LHCN-M2 (cell line): ENCODE data around the gene COPG1. TPM values are rescaled to one million over a fixed set of nuclear protein-coding genes. Genes with fewer than 3 reads are reported as not detected.
A peak's percentile ranks its signal among the peaks of the same experiment; 100 is the strongest.
"Not testable (repeated sequence)": the region's sequence is repeated elsewhere in the genome, so short reads cannot be mapped to it uniquely, and the experiment has no call there.

Experiments
- DNase-seq: peaks from one replicate; pipeline ENCODE4 v3.0.0-alpha.2; 2012; ENCODE audit warnings: low read depth
- total RNA-seq: library from RNA; depleted of rRNA; stranded (reverse); fragments of >200 nt; gene quantifications from 2 replicates; pipeline ENCODE4 v1.2.3, GENCODE V29; 2014

Gene COPG1
- total RNA-seq, 1 experiment from 2014 or later: 192 TPM

DNA sequence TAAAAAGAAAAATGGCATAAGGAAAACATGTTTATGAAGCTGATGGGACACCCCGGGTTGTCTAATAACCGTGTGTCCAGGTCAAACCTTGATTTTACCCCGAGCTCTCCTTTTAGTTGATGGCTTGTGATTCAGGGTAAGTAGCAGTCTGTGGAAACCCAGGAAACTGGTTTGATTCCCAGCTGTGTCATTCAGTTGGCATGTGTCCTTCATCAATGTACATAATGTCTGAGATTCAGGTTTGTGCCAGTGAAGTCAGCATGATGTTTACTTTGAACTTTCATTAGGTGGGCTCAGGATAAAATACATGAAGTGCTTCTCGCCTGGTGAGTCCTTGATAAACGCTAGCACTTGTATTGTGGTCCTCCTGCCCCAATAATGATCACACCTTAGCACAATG lies 4.3 kb upstream of the COPG1 start:
- DNase-seq: no peak

DNA sequence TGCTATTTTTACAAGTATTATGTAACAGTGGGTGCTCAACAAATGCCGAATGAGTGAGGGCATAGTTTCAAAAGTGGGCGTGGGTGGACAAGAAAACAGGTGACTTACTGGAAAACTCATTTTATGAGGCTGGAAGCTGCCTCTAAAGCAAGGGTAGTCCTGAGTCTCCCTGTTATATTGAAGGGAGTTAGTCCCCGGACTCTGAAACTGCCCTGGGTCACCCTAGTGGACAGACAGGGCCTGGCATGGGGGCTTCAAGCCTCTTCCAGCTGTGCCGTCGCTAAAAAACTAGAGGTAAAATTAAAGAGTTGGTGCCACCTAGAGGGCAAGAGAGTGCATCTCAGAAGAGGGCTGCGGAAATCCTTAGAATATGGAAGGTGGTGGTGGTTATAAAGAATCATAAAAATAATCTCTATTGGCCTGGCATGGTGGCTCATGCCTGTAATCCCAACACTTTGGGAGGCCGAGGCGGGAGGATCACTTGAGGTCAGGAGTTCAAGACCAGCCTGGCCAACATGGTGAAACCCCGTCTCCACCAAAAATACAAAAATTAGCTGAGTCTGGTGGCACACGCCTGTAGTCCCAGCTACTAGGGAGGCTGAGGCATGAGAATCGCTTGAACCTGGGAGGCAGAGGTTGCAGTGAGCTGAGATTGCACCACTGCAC lies 3.6 kb upstream of the COPG1 start:
- peak; percentile 93 for DNase-seq

DNA sequence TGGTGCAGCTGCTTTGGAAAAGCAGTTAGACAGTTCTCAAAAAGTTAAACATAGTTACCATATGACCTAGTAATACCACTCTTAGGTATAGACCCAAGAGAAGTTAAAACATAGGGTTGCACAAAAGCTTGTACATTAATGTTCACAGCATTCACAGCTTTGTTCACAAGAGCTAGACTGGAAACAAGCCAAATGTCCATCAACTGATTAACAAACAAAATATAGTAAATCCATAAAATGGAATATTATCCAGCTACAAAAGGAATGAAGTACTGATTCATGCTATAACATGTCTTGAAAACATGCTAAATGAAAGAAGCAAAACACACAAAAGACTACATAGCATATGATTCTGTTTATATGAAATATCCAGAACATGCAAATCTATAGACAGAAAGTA lies 2.8 kb upstream of the COPG1 start:
- DNase-seq: no peak

DNA sequence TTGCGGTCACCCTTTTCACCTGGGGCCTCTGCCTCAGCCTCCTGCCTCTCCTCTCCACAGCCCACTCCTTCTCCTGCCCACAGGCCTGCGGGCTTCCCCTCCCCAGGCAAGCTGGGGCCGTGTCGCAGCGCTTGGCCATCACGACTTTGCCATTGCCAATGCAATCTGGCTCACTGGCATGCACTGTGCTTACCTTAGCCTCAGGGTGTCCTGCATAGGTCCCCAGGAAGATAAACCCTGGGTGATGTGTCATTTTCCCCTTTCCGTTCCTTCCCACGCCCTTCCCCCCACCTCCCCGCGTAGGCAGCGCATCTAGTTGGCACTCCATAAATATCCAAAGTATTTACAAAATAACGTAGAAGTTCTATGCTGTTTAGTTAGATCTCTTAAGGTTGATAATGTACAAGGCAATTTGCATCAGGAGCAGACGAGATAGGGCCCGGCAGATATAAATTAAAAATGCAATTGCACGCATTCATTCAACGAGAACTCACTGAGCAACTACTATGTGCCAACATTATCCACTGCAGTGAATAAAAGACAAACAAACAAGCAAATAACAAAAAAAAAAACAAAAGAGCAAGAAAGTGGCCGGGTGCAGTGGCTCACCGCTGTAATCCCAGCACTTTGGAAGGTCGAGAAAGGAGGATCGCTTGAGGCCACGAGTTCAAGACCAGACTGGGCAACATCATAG lies 973 bp upstream of the COPG1 start:
- no peak for DNase-seq

DNA sequence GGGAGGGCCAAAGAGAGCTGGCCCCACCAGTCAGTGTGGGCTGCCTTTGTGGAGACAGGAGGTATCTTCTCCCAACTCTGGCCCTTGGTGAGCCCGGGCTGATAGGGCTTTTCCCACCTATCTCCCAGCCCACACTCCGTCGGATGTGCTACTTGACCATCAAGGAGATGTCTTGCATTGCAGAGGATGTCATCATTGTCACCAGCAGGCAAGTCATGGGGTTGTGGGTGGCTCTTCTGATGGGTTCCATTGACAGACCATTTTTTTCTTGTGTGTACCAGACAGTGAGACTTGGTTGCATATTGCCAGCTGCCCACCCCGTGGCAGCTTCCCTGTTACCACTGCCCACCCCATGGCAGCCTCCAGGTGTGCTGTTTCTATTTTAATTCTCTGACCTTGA lies 3.3 kb downstream of the COPG1 start:
- DNase-seq: no peak

DNA sequence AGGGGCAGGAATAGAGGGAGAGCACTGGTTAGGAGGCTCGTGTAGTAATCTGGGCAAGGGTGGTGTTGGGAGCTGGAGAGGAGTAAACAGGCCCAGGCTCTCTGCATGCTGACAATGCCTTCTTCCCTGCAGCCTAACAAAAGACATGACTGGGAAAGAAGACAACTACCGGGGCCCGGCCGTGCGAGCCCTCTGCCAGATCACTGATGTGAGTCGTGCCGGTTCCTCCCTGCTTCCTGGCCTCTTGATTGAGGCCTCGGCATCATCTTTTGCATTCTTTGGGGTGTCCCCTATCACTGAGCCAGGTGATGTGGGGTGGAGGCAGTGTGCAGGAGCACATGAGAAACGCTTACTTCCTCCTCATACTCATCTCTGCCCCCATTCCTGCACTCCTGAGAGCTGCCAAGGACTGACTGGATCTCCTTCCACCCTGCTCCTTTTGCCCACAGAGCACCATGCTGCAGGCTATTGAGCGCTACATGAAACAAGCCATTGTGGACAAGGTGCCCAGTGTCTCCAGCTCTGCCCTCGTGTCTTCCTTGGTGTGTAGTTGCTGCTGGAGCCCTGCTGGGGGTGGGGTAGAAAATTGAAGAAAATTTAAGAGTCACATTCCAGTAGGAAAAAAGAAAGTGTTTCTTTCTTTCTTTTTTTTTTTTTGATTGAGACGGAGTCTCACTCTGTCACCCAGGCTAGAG lies 5.3 kb downstream of the COPG1 start:
- DNase-seq: no peak

DNA sequence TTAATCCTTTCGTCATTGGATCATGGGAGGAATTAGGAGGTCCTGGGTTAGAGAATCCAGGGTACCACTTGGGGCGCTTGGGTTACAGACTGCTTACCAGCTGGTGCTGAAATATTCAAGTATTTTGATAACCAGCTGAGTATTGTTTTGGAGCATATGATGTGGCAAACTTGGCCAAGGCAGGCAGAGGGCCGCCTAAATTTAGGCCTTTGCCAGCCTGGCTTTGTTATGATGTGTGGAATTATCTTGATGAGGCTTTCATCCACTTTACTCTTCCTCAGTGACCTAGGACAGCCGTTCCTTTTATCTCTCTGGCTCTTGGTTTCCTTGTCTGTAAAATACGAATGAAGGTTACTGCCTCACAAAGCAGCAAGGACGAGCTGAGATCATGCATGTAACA lies 6.9 kb downstream of the COPG1 start:
- no peak for DNase-seq

DNA sequence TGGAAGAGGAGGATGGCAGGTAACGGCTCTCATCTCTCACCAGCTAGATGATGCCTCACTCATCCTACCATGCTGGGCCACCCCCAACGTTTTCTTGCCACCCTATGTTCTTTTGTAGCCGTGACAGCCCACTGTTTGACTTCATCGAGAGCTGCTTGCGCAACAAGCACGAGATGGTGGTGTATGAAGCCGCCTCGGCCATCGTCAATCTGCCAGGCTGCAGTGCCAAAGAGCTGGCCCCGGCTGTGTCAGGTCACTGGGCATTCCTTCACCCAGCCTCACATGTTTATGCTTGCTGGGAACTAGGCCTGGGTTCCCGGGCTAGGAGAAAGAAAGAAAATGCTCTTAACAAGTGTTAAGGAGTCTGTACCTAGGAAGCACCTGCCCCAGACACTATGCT lies 8.2 kb downstream of the COPG1 start:
- no peak for DNase-seq

DNA sequence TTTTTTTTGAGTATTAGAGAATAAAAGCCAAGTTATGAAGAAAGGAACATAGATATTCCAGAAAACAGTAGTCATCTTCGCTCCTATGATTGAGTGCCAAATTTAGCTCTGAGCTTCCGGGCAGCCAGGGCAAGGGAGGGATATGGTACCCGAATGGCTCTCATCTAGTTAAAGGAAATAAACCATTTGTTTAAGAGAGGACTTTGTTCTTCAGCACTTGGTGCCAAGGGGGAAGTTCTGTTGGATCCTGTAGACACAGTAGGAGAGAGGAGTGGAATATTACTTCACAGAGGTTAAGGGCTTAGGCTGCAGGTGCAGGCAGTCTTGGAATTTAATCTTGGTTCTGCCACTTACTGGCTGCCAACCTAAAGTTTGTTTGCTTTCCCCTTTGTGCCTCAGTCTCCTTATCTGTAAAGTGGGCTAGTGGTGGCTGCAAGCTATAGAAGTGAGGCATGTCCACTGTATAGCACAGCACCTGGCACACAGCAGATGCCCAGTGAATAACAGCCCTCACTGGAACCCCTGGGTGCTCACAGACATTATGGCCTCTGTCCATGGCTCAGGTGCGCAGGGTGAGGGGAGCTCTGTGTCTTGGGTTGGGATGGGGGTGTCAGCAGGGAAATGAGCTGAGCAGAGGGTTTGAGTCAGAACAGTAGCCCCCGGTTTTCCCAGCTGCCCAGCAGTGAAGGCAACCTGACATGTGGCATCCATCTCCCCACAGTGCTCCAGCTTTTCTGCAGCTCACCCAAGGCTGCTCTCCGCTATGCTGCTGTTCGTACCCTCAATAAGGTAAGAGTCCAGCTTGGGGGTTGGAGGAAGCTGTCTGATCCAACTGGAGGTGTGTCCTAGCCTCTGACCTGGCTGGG lies 10.4 kb downstream of the COPG1 start:
- no peak for DNase-seq

DNA sequence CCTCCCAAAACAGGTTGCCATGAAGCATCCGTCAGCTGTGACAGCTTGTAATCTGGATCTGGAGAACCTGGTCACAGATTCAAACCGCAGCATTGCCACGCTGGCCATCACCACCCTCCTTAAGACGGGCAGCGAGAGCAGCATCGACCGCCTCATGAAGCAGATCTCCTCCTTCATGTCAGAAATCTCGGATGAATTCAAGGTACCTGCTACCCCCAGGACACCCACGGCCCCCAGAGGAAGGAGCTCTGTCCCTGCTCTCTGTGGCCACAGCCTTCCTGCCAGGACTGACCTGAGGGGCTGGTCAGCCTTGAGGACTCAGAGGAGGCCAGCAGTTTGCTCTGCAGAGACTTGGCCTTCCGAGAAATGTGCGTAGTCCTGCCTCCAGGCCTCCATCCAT lies 11.2 kb downstream of the COPG1 start:
- DNase-seq: no peak

DNA sequence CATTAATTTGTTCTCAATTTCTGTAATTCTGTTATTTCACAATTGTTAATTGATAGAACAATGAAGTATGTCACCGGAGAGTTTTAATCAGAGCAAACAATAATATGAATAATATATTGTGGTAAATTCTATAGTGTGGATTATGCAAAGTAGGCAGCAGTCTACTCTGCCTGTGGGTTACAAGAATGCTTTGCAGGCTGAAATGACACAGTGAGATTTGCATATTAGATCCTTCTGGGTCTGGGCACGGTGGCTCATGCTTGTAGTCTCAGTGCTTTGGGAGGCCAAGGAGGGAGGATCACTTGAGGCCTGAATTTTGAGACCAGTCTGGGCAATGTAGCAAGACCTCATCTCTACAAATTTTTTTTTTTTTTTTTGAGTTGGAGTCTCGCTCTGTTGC lies 12.5 kb downstream of the COPG1 start:
- no peak for DNase-seq

DNA sequence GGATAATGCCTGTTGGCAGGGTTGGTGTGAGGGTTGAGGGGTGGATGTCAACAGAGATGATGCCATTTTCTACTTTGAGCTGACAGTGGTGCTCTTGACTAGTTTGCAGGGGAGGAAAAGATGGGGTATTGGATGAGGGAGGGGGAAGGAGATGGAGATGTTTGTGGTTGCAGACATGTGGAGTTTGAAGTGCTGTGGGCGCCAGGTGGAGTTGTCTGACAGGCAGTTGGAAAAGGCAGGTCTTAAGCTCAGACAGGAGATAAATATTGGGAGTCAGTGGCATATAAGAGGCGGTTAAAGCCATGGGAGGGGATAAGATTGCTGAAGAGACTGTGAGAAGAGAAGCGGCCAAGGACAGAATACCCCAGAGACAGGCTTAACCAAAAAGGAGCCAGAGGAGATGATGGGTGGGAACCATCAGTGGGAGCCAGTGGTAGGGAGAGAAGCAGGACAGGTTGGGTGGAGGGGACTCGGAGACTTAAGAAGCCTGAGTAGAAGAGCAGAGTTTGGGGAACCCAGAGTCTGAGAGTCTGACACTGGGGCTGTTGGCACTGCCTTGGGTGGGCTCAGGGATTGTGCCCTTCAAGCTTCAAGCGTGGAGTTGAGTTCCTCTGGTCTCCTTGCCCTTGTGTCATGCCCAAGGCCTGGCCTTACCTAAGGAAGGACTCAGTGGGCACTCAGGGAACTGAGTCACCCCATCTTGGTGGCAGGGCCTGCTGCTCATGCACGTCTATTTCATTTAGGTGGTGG lies 13.9 kb downstream of the COPG1 start:
- DNase-seq: no peak

DNA sequence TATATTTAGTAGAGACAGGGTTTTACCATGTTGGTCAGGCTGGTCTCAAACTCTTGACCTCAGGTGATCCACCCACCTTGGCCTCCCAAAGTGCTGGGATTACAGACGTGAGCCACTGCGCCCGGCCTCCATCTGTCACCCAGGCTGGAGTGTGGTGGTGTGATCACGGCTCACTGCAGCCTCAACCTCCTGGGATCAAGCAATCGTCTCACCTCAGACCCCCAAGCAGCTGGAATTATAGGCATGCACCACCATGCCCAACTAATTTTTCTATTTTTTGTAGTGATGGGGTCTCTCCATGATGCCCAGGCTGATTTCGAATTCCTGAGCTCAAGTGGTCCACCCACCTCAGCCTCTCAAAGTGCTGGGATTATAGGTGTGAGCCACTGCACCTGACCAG lies 15.6 kb downstream of the COPG1 start:
- not testable (repeated sequence) for DNase-seq

DNA sequence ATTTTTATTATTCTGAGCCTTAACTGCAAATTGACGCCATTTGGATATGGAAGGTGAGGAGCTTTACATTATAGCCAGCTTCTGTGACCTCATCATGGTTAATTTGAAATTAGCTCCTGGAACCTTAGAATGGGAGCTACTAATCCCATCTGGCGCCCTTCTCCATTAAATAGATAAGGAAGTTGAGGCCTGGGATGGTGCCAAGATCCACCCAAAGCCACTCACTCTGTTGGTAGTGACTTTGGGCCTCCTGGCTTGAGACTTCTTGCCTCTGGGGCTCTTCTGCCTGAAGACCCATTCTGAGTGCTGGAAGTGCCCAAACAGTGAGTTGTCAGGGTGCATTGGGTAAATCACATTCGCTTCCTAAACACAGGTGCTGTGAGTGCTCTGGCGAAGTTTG lies 17.2 kb downstream of the COPG1 start:
- no peak for DNase-seq

DNA sequence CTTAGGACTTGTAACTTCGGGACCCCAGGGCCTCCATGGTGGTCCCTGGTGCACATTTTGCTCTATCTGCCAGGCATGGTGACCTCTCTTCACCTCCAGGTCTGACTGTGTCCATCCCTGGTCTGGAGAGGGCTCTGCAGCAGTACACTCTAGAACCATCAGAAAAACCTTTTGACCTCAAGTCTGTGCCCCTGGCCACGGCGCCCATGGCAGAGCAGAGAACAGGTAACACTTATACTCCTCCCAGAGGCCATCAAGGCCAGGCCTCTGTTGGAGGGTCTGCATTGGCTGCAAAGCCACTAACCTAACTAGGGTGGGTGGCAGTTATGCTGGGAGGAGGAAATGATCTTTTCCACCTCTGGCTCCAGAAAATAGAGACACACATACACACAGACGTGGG lies 19.0 kb downstream of the COPG1 start:
- no peak for DNase-seq

DNA sequence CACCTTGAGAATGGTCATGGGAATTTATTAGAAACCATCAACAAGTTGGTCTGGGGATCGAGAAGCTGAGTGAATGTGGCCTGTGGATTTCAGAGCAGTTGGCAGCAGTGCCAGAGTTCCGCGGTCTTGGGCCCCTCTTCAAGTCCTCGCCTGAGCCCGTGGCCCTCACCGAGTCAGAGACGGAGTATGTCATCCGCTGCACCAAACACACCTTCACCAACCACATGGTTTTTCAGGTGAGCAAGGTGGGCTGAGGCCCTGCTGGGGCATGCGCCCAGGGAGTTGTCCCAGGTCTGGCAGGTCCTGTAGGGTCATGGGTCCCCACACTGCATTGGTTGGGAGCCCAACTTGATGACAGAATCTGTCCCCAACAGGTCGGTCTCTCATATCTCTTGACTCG lies 22.3 kb downstream of the COPG1 start:
- no peak for DNase-seq

DNA sequence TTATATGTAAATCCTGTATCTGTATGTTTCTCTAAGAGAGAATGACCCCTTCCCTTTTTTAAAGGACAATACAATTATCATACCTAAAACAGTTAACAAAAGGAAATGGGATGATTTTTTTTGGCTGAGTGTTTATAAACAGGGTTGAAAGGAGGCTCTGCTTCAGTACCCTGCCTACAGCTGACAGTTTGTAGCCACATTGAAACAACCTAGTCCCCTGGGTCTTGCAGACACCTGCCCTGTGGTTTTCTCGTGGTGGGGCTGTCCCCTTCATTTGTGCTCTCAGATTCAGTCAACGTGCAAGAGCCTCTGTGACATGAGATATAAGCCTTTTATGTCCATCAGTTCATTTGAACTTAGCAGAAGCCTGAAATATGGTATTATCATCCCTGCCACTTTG lies 27.0 kb downstream of the COPG1 start:
- DNase-seq: no peak

DNA sequence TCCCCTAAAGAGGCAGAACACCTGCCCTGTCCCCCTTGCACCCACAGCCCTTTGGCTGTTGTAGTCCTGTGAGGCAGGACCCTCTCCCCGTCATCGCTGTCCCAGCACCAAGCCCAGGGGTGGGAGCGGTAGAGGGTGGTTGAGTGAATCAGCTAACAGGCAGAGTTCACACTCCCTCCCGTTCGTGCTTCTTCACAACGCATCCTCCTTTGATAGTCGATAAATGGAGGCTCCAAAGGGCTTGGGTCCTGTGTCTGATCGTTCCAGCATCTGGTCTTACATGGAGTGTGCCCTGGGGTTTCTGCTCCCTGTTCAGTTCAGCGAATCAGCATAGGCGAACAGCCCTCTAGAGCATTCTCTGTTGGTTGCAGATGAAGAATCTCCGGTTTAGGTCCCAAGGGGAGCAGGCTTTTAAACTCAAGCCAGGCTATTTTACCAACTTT lies 28.4 kb downstream of the COPG1 start:
- peak; percentile 26 for DNase-seq

DNA sequence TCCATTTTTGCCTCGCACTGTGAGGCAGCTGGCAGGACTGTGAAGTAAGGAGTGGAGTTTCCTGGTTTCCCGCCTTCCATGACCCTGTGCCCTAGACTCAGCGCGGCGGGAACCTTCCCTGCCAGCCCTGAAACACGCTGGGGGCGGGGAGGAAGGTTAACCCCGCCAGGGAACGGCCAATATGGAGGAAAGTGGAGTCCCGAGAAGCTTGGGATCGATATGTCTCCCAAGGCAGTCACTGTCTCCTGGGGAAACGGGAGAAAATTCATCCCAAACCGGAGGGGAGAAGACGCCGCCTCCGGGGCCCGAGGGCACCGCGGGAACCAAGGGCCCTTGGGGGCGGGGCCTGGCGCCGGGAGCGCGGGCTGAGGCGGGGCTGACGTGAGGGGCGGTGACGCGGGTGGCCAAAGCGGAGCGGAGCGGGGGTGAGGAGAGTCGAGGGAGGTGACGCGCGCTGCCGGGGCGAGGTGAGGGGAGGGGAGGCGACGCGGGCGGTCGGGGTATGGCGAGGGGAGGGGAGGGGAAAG lies 29.1 kb downstream of the COPG1 start, which contains the start of gene HMCES:
TSS of gene HMCES (plus strand) at position 432 of the 527 bp plus-strand sequence. CDS start 863 bp downstream, outside the sequence.
- peak; percentile 78 for DNase-seq

DNA sequence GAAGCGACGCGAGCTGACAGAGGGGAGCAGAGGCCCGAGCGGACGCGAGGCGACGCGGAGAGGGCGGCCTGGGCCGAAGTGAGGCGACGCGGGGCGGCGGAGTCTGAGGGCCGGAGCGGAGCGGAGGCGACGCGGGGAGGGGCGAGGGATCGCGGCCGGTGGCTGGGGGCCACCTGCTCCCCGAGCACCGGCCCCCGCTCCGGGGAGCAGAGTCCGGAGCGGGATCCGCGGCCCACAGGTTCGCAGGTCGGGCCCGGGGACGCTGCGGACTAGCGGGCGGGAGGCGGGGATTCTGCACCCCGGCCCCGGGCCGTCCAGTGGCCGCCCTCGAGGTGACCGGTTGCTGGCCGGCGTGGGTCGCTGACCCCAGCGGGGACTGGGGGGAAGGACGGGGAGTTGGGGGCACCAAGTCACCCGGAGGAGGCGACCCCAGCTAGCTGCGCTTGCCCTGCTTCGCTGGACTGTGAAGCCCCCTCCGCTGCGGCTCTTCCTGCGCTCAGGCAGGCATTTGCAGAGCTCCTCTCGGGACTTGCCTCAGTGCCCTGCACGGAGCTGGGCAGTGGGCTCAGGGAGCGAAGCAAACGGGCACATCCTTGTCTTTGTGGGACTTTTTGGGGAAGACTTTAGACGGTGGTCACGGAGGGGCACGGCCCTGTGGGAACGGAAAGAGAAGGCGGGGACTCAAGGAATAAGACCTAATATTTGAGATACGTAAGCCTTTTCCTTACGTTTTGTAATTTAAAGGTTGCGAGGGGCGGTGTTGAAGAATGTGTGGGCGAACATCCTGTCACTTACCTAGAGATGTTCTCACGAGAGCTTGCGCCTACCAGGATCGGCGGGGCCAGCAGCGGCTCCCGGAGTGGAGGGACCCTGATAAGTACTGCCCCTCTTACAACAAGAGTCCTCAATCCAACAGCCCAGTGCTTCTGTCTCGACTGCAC lies 29.8 kb downstream of the COPG1 start:
- DNase-seq: peak; percentile 19
